DND-41 (cell line): ENCODE results near the gene FNBP1.

Experiments used
- ATAC-seq: fragments of 200-7000 bp; cut with Tn5 transposase; 3 replicates; pipeline ENCODE4 v1.9.1; 2021; ENCODE audit warnings: low read depth; ENCODE audit not compliant: insufficient read depth
- DNase-seq: peaks from one replicate; pipeline ENCODE4 v3.0.0-alpha.2; 2020
- H2AFZ ChIP-seq: 2 replicates; pipeline ENCODE4 v1.6.0; 2012; ENCODE audit warnings: low read depth, low read length
- H3K27ac ChIP-seq: 2 replicates; pipeline ENCODE4 v1.5.1; 2012; ENCODE audit warnings: low read length, inconsistent platforms
- H3K27me3 ChIP-seq: fragments of 200-600 bp; sonication (generic); 2 replicates; pipeline ENCODE4 v1.6.0; 2012; ENCODE audit warnings: low read length, mild to moderate bottlenecking, inconsistent platforms; ENCODE audit not compliant: insufficient read depth, poor library complexity
- H3K36me3 ChIP-seq: 2 replicates; pipeline ENCODE4 v1.5.1; 2012; ENCODE audit warnings: low read length, inconsistent platforms; ENCODE audit not compliant: insufficient read depth
- H3K4me1 ChIP-seq: 2 replicates; pipeline ENCODE4 v1.5.1; 2012; ENCODE audit warnings: mild to moderate bottlenecking, low read length; ENCODE audit not compliant: insufficient read depth
- H3K4me2 ChIP-seq: 2 replicates; pipeline ENCODE4 v1.6.0; 2012; ENCODE audit warnings: mild to moderate bottlenecking, moderate library complexity, low read length, inconsistent platforms; ENCODE audit not compliant: insufficient read depth
- H3K4me3 ChIP-seq, 2 experiments: fragments of 200-600 bp in 1 of 2; shearing (Covaris generic) in 1 of 2; 2 replicates each; pipeline ENCODE4 v1.5.1; 2012 to 2016; ENCODE audit warnings: inconsistent platforms in 2 of 2, low read length in 2 of 2, mild to moderate bottlenecking in 2 of 2, low read depth in 1 of 2, moderate library complexity in 1 of 2
- H3K79me2 ChIP-seq: 2 replicates; pipeline ENCODE4 v1.6.0; 2012; ENCODE audit warnings: low read length, inconsistent platforms; ENCODE audit not compliant: insufficient read depth
- H3K9ac ChIP-seq: 2 replicates; pipeline ENCODE4 v1.6.0; 2012; ENCODE audit warnings: low read depth, mild to moderate bottlenecking, inconsistent platforms, low read length, moderate library complexity
- H3K9me3 ChIP-seq: 2 replicates; pipeline ENCODE4 v1.5.1; 2012; ENCODE audit warnings: low read length, moderate library complexity, mild to moderate bottlenecking, inconsistent platforms; ENCODE audit not compliant: insufficient read depth, severe bottlenecking
- H4K20me1 ChIP-seq: 2 replicates; pipeline ENCODE4 v1.6.0; 2012; ENCODE audit warnings: low read length; ENCODE audit not compliant: insufficient read depth
- CTCF ChIP-seq: IDR thresholded peaks from 2 replicates; pipeline ENCODE4 v1.5.1; 2012; ENCODE audit warnings: borderline replicate concordance, low read length, moderate library complexity, mild to moderate bottlenecking; ENCODE audit not compliant: poor library complexity, severe bottlenecking; ENCODE audit errors: extremely low read depth
- EZH2 ChIP-seq: IDR thresholded peaks from 3 replicates; pipeline ENCODE4 v1.6.1; 2012; ENCODE audit warnings: borderline replicate concordance, low read depth, mild to moderate bottlenecking, moderate library complexity, low read length, inconsistent platforms; ENCODE audit not compliant: severe bottlenecking

FNBP1 gene

GRCh38 chr9:129850821-129851550, 192.0 kb downstream of the FNBP1 start:
- DNase-seq (no peak), ATAC-seq (no peak)
- Histone ChIP-seq H4K20me1 (no peaks in the 10 kb centered on the region), H3K4me3 (no peak overlapping the region), H3K4me1 (peaks cover 38% of the 10 kb centered on the region), H3K9me3 (no peaks in the 10 kb centered on the region), H3K27ac (no peak overlapping the region), H3K79me2 (peaks cover 16% of the 10 kb centered on the region; the same call in 1 of the 2 replicates), H3K9ac (no peak overlapping the region), H3K36me3 (peaks cover 37% of the 10 kb centered on the region), H3K4me2 (no peak overlapping the region), H2AFZ (no peak overlapping the region), H3K27me3 (no peaks in the 10 kb centered on the region)
- TF ChIP-seq CTCF (no peak), EZH2 (no peak)

DNA sequence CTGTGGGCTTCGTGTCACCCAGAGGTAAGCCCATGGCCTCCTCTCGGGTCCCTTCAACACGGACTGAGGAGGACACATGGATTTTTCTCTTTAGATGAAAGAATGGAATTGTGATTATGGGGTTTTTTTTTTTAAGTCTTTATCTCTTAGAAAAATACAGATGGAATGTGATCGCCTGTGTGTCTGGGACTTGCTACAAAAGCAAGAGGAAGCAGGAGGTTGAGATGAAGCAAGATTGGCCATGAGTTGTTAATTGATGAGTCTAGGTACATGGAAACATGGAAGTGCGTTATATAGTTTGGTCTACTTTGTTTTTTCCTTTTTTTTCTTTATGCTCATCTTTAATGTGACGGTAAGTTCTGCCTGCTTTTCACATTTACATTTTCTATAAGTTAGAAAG, 193.1 kb downstream of the FNBP1 start:
- Histone ChIP-seq H2AFZ (no peak overlapping the region), H3K9me3 (no peaks in the 10 kb centered on the region), H3K27ac (no peak overlapping the region), H3K4me3 (no peak overlapping the region), H4K20me1 (no peaks in the 10 kb centered on the region), H3K9ac (no peak overlapping the region), H3K4me1 (peaks cover 29% of the 10 kb centered on the region), H3K4me2 (no peak overlapping the region), H3K27me3 (no peaks in the 10 kb centered on the region), H3K79me2 (peaks cover 16% of the 10 kb centered on the region; the same call in 1 of the 2 replicates), H3K36me3 (peaks cover 37% of the 10 kb centered on the region)
- ATAC-seq (no peak), DNase-seq (no peak)
- no peak for TF ChIP-seq CTCF
- TF ChIP-seq EZH2: no peak

- H2AFZ ChIP-seq: no peak overlapping the region
- no peaks in the 10 kb centered on the region for H3K27me3 ChIP-seq
- H3K27ac ChIP-seq: no peak overlapping the region
- H3K79me2 ChIP-seq: peaks cover 16% of the 10 kb centered on the region; the same call in 1 of the 2 replicates
- peaks cover 19% of the 10 kb centered on the region for H3K4me1 ChIP-seq
- H4K20me1 ChIP-seq: no peaks in the 10 kb centered on the region
- DNase-seq (no peak), ATAC-seq (no peak)
- no peak overlapping the region for H3K4me2 ChIP-seq
- no peak for TF ChIP-seq CTCF
- no peak for TF ChIP-seq EZH2
- peaks cover 37% of the 10 kb centered on the region for H3K36me3 ChIP-seq
- H3K9ac ChIP-seq: no peak overlapping the region
- no peak overlapping the region for H3K4me3 ChIP-seq
- no peaks in the 10 kb centered on the region for H3K9me3 ChIP-seq
Measured at GRCh38 chr9:129848712-129849441, 194.1 kb downstream of the FNBP1 start.
